Vagina (tissue), 2 donors: Measurements from ENCODE around the gene VWF.

Experiments
- POLR2AphosphoS5 ChIP-seq, 2 donors: sonication (generic); formaldehyde crosslinking; IDR thresholded peaks; one replicate each; pipeline ENCODE4 v1.9.0; 2017; ENCODE audit warnings: antibody characterized with exemption in 2 of 2, mild to moderate bottlenecking in 2 of 2, low read depth in 1 of 2; ENCODE audit not compliant: insufficient read depth in 1 of 2
- TF ChIP-seq, protein P1 (sequence below), 3 experiments: fragments of 450-650 bp in 2 of 3; fragments of 200-600 bp in 1 of 3; sonication (generic) in 1 of 3; IDR thresholded peaks; one replicate each; pipeline ENCODE4 v1.5.1; 2017 to 2019; ENCODE audit warnings: antibody characterized with exemption in 3 of 3, mild to moderate bottlenecking in 2 of 3, moderate library complexity in 2 of 3

DNA sequence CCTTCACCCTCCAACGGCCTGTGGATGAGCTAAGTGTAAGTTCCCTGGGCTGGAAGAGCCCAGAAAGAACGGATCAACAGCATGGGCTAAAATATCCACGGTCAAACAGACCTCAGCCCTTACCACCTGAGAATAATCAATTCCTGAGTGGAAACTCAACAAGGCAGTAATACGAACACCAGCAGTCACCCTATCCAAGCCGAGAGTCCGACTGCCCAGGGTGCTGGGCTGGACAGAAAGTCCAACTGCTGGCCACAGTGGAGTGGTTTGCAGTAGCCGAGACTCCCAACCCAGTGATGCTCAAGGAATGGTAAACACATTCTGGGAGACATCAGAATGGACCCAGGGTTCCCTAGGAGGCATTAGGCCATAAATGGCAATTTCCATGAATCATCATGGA lies 216.2 kb downstream of the VWF start:
- TF ChIP-seq, protein P1, sequence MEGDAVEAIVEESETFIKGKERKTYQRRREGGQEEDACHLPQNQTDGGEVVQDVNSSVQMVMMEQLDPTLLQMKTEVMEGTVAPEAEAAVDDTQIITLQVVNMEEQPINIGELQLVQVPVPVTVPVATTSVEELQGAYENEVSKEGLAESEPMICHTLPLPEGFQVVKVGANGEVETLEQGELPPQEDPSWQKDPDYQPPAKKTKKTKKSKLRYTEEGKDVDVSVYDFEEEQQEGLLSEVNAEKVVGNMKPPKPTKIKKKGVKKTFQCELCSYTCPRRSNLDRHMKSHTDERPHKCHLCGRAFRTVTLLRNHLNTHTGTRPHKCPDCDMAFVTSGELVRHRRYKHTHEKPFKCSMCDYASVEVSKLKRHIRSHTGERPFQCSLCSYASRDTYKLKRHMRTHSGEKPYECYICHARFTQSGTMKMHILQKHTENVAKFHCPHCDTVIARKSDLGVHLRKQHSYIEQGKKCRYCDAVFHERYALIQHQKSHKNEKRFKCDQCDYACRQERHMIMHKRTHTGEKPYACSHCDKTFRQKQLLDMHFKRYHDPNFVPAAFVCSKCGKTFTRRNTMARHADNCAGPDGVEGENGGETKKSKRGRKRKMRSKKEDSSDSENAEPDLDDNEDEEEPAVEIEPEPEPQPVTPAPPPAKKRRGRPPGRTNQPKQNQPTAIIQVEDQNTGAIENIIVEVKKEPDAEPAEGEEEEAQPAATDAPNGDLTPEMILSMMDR (IDR thresholded peaks at IDR 0.05): no peak
- no peak for TF ChIP-seq POLR2AphosphoS5 (IDR thresholded peaks at IDR 0.05; ENCODE audit: insufficient read depth in 1 of 2, low read depth in 1 of 2)
